Colonic mucosa (tissue), 4 donors: Measurements from ENCODE around the gene SEMA5A. TPM values are rescaled to one million over a fixed set of nuclear protein-coding genes. Genes with fewer than 3 reads are reported as not detected.

ENCODE experiments used
- DNase-seq: peaks from one replicate; pipeline ENCODE4 v3.0.0-alpha.2; 2020
- H3K27ac ChIP-seq: fragments of 200-600 bp; one replicate; pipeline ENCODE4 v1.8.0; 2021
- H3K27me3 ChIP-seq: fragments of 200-600 bp; one replicate; pipeline ENCODE4 v1.8.0; 2021
- H3K36me3 ChIP-seq: fragments of 200-600 bp; one replicate; pipeline ENCODE4 v1.8.0; 2021
- H3K4me1 ChIP-seq: fragments of 200-600 bp; one replicate; pipeline ENCODE4 v1.8.0; 2021; ENCODE audit warnings: mild to moderate bottlenecking
- H3K4me3 ChIP-seq: fragments of 200-600 bp; one replicate; pipeline ENCODE4 v1.8.0; 2021
- H3K9ac ChIP-seq, 2 donors: one replicate each; pipeline ENCODE4 v1.7.0; 2013; ENCODE audit warnings: control low read depth in 2 of 2, low read depth in 2 of 2, low read length in 2 of 2
- H3K9me3 ChIP-seq: fragments of 200-600 bp; one replicate; pipeline ENCODE4 v1.8.0; 2021
- CTCF ChIP-seq: fragments of 200-600 bp; IDR thresholded peaks from one replicate; pipeline ENCODE4 v1.8.0; 2022; ENCODE audit warnings: antibody characterized with exemption, mild to moderate bottlenecking
- intact Hi-C: fragments of 100-400 bp; cut with DNase I; formaldehyde crosslinking; loops from one replicate; pipeline ENCODE4 v1.14.1; 2022
- total RNA-seq, 2 donors: library from RNA; stranded (reverse); fragmentation: NEBNext Ultra II Directional in 1 of 2; extraction: Animal tissue kit (Norgen Biotek cat#: 25700) in 1 of 2; gene quantifications; one replicate each; pipeline ENCODE4 v1.2.1, GENCODE V29; 2021
- donor health status: healthy.
- donor health status: DM: no; HTN: no; CAD: no.
- donor health status: DM: no; HTN: no; CAD: no.

SEMA5A gene
- total RNA-seq, 2 donors from 2014 or later: 23.3 to 32.7 TPM

- H3K4me3 ChIP-seq: no peak overlapping the region
- intact Hi-C loops: no loop called here
- no peak for DNase-seq
- H3K27me3 ChIP-seq: no peaks in the 10 kb centered on the region
- TF ChIP-seq CTCF: no peak
- H3K9me3 ChIP-seq: no peaks in the 10 kb centered on the region
- no peaks in the 10 kb centered on the region for H3K36me3 ChIP-seq
- H3K27ac ChIP-seq: no peak overlapping the region
- H3K4me1 ChIP-seq: no peaks in the 10 kb centered on the region
- H3K9ac ChIP-seq: no peak overlapping the region
These were observed 257.6 kb downstream of the SEMA5A start for GRCh38 chr5:9288234-9288633.

GRCh38 chr5:9284781-9285307 lies 261.0 kb downstream of the SEMA5A start:
- Histone ChIP-seq H3K9me3 (no peaks in the 10 kb centered on the region), H3K4me1 (no peaks in the 10 kb centered on the region), H3K27me3 (no peaks in the 10 kb centered on the region), H3K9ac (no peak overlapping the region), H3K4me3 (no peak overlapping the region), H3K36me3 (no peaks in the 10 kb centered on the region), H3K27ac (no peak overlapping the region)
- intact Hi-C loops: no loop called here
- no peak for DNase-seq
- no peak for TF ChIP-seq CTCF

DNA sequence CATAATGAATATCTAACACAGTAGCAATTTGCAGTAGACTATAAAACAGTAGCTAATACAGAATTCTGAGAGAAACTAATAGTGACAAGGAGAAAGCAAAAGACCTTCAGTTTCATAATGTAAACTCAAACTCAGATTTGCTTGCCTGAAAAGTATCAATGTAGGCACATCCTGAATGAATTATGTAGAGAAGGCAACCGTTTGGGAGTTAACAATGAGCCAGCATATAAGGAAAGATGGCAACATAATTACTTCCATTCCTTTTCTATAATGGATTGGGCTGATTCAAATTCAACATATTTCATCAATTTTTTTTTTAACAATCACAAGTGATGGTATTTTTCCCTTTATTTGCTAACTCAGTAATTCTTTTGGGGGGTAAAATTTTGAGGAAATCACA lies 261.6 kb downstream of the SEMA5A start:
- H3K9me3 ChIP-seq: no peaks in the 10 kb centered on the region
- no peak for TF ChIP-seq CTCF
- H3K36me3 ChIP-seq: no peaks in the 10 kb centered on the region
- no peak overlapping the region for H3K9ac ChIP-seq
- intact Hi-C loops: no loop called here
- no peak for DNase-seq
- H3K27me3 ChIP-seq: no peaks in the 10 kb centered on the region
- H3K4me1 ChIP-seq: no peaks in the 10 kb centered on the region
- no peak overlapping the region for H3K4me3 ChIP-seq
- no peak overlapping the region for H3K27ac ChIP-seq

DNA sequence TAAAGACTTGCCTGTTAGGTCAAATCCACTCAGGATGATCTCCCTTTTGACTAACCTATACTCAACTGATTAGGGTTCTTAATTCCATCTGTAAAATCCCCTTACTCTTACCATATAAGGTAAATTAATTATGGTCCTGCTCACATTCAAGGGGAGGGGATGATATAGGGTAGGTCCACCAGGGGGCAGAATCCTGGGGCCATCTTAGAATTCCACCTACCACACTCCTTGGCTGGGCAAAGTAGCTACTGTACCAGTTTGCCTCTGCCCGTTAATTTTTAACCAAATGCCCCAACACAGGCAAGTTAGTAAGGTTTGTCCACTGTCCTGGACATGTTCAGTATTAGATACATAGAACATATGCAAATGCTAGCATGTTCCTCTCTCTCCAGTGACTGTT lies 262.4 kb downstream of the SEMA5A start:
- intact Hi-C loops: no loop called here
- H3K9ac ChIP-seq: no peak overlapping the region
- no peaks in the 10 kb centered on the region for H3K4me1 ChIP-seq
- no peaks in the 10 kb centered on the region for H3K36me3 ChIP-seq
- DNase-seq: no peak
- H3K4me3 ChIP-seq: no peak overlapping the region
- no peak overlapping the region for H3K27ac ChIP-seq
- no peaks in the 10 kb centered on the region for H3K27me3 ChIP-seq
- no peaks in the 10 kb centered on the region for H3K9me3 ChIP-seq
- no peak for TF ChIP-seq CTCF

DNA sequence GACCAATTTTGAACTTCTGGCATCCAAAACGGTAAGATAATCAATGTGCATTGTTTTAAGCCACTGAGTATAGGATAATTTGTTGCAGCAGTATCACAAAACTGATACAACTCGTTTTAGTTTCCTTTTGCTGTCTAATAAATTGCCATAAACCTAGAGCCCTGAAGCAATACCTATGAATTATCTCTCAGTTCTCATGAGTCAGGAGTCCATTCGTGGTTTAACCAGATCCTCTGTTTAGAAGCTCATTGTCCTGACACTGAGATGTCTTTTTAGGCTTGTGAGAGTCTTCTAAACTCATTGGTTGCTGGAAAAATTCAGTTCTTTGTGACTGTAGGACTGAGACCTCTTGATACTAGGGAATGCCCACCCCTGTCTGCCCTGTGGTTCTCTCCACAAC lies 262.9 kb downstream of the SEMA5A start:
- H3K36me3 ChIP-seq: no peaks in the 10 kb centered on the region
- no peak overlapping the region for H3K27ac ChIP-seq
- intact Hi-C loops: no loop called here
- H3K9me3 ChIP-seq: no peaks in the 10 kb centered on the region
- no peak for TF ChIP-seq CTCF
- H3K27me3 ChIP-seq: no peaks in the 10 kb centered on the region
- H3K4me1 ChIP-seq: no peaks in the 10 kb centered on the region
- H3K4me3 ChIP-seq: no peak overlapping the region
- H3K9ac ChIP-seq: no peak overlapping the region
- no peak for DNase-seq
